Glutamatergic neuron (in vitro differentiated cells): Measurements from ENCODE around the gene ZNF618. TPM values are rescaled to one million over a fixed set of nuclear protein-coding genes. Genes with fewer than 3 reads are reported as not detected.

ENCODE experiments used
- DNase-seq: peaks from one replicate; pipeline ENCODE4 v3.0.0; 2022
- H3K27ac Mint-ChIP-seq: one replicate; pipeline ENCODE4 v1.8.0; 2020; ENCODE audit warnings: mild to moderate bottlenecking, mixed read lengths, inconsistent platforms; ENCODE audit not compliant: unreplicated experiment
- H3K27me3 Mint-ChIP-seq: one replicate; pipeline ENCODE4 v1.8.0; 2020; ENCODE audit warnings: mild to moderate bottlenecking, moderate library complexity, mixed read lengths, inconsistent platforms; ENCODE audit not compliant: unreplicated experiment
- H3K36me3 Mint-ChIP-seq: one replicate; pipeline ENCODE4 v1.8.0; 2020; ENCODE audit warnings: mild to moderate bottlenecking, mixed read lengths, inconsistent platforms; ENCODE audit not compliant: unreplicated experiment
- H3K4me1 Mint-ChIP-seq: one replicate; pipeline ENCODE4 v1.8.0; 2020; ENCODE audit warnings: mild to moderate bottlenecking, low read depth, mixed read lengths, inconsistent platforms; ENCODE audit not compliant: unreplicated experiment
- H3K4me3 Mint-ChIP-seq: one replicate; pipeline ENCODE4 v1.8.0; 2020; ENCODE audit warnings: mild to moderate bottlenecking, mixed read lengths, inconsistent platforms; ENCODE audit not compliant: unreplicated experiment
- H3K9me3 Mint-ChIP-seq: one replicate; pipeline ENCODE4 v1.8.0; 2020; ENCODE audit warnings: mild to moderate bottlenecking, moderate library complexity, mixed read lengths, inconsistent platforms; ENCODE audit not compliant: unreplicated experiment
- CTCF ChIP-seq: fragments of 200-600 bp; sonication (generic); IDR thresholded peaks from one replicate; pipeline ENCODE4 v1.5.0; 2021; ENCODE audit not compliant: partially characterized antibody, unreplicated experiment
- total RNA-seq: library from RNA; stranded (reverse); fragmentation: NEBNext Ultra II Directional; extraction: Animal tissue kit (Norgen Biotek cat#: 25700); gene quantifications from one replicate; pipeline ENCODE4 v1.2.1, GENCODE V29; 2021; ENCODE audit not compliant: unreplicated experiment

ZNF618 gene
- total RNA-seq, 1 donor from 2014 or later = 114 TPM

GRCh38 chr9:113955076-113955752, 79.1 kb downstream of the ZNF618 start:
- Mint-ChIP-seq H3K4me3 (no peak overlapping the region), H3K9me3 (peaks cover 7% of the 10 kb centered on the region), H3K36me3 (no peaks in the 10 kb centered on the region), H3K4me1 (peaks cover 20% of the 10 kb centered on the region), H3K27ac (no peak overlapping the region), H3K27me3 (peaks cover 5% of the 10 kb centered on the region)
- no peak for DNase-seq
- no peak for TF ChIP-seq CTCF

GRCh38 chr9:113956901-113957300, 80.8 kb downstream of the ZNF618 start:
- no peak for TF ChIP-seq CTCF
- Mint-ChIP-seq H3K9me3 (peaks cover 5% of the 10 kb centered on the region), H3K27ac (no peak overlapping the region), H3K4me3 (no peak overlapping the region), H3K27me3 (peaks cover 8% of the 10 kb centered on the region), H3K4me1 (peaks cover 19% of the 10 kb centered on the region), H3K36me3 (peaks cover 6% of the 10 kb centered on the region)
- no peak for DNase-seq

- no peak for TF ChIP-seq CTCF
- Mint-ChIP-seq H3K4me1 (peaks cover 16% of the 10 kb centered on the region), H3K27me3 (peaks cover 8% of the 10 kb centered on the region), H3K36me3 (peaks cover 10% of the 10 kb centered on the region), H3K27ac (no peak overlapping the region), H3K9me3 (peaks cover 7% of the 10 kb centered on the region), H3K4me3 (no peak overlapping the region)
- DNase-seq = no peak
Observed at GRCh38 chr9:113957351-113957750, 81.2 kb downstream of the ZNF618 start.

- peaks cover 8% of the 10 kb centered on the region for H3K27me3 Mint-ChIP-seq
- peaks cover 12% of the 10 kb centered on the region for H3K36me3 Mint-ChIP-seq
- no peak for DNase-seq
- no peak for TF ChIP-seq CTCF
- H3K27ac Mint-ChIP-seq = peak overlapping the region; percentile 59
- peaks cover 16% of the 10 kb centered on the region for H3K4me1 Mint-ChIP-seq
- H3K9me3 Mint-ChIP-seq = peaks cover 7% of the 10 kb centered on the region
- no peak overlapping the region for H3K4me3 Mint-ChIP-seq
Observed at GRCh38 chr9:113957821-113958341, 81.8 kb downstream of the ZNF618 start.

- no peak overlapping the region for H3K4me3 Mint-ChIP-seq
- no peak for DNase-seq
- peaks cover 8% of the 10 kb centered on the region for H3K27me3 Mint-ChIP-seq
- H3K9me3 Mint-ChIP-seq = peaks cover 7% of the 10 kb centered on the region
- H3K27ac Mint-ChIP-seq = no peak overlapping the region
- TF ChIP-seq CTCF = no peak
- H3K4me1 Mint-ChIP-seq = peaks cover 17% of the 10 kb centered on the region
- H3K36me3 Mint-ChIP-seq = peaks cover 12% of the 10 kb centered on the region
Observed at GRCh38 chr9:113958556-113958955, 82.4 kb downstream of the ZNF618 start.
